CD4-positive, alpha-beta T cell treated with Interleukin-15 for 1 hour (primary cell): ENCODE data around the gene POLR1E.
"Not testable (repeated sequence)": the region's sequence is repeated elsewhere in the genome, so short reads cannot be mapped to it uniquely, and the experiment has no call there.

Source experiments
- DNase-seq: peaks from one replicate; pipeline ENCODE4 v3.0.0-alpha.2; 2020

POLR1E gene

DNA sequence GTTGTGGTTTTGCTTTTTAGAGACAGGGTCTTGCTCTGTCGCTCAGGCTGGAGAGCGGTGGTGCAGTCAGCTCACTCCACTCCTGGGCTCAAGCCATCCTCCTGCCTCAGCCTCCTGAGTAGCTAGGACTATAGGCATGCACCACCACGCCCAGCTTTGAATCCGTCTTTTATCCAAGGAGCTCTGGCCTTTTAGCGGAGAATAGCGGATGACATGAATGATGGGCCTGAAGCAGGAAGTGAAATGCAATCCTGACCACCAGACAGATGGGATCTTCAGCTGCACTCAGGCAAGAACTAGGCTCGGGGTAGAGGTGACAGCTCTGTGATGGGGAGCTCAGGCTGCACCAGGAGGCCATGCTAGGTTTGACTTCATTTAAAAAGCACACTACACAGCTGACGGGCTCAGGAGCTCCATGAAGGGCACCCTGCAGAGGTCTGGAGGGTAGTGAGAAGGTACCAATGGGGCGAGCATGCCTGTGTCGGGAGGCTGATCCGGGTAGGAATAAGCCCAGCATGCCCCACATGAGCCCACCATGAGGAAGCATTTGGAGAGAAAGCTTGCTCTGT is 21.9 kb downstream of the POLR1E start:
- no peak for DNase-seq

GRCh38 chr9:37508135-37508833 is 22.5 kb downstream of the POLR1E start:
- DNase-seq: no peak

DNA sequence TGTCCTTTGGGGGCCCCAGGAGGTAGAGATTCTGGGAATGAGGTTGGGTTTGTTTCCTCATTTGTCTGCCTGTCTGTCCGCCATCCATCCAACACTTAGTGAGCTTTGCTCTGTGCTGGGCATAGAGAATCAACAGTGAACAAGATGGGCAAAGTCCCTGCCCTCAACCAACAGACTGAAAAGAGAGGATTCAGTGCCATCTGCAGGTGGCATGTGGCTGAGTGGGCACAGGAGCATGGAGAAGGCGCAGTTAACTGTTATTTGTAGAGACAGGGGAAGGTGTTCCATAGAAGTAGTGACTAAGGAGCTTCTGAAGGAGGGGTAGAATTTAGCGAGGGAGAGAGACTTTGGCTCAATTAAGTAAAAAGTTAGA is 23.1 kb downstream of the POLR1E start:
- no peak for DNase-seq

GRCh38 chr9:37509536-37509935 is 23.8 kb downstream of the POLR1E start:
- DNase-seq: no peak

DNA sequence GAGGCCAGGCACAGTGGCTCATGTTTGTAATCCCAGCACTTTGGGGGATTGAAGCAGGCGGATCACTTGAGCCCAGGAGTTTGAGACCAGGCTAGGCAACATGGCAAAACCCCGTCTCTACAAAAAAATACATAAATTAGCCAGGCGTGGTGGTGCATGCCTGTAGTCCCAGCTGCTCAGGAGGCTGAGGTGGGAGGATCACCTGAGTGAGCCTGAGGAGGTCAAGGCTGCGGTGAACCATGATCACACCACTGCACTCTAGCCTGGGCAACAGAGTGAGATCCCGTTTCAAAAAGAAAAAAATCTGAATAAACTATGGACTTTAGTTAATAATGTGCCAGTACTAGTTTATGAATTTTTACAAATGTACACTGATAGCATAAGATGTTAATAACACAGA is 24.3 kb downstream of the POLR1E start:
- not testable (repeated sequence) for DNase-seq

DNA sequence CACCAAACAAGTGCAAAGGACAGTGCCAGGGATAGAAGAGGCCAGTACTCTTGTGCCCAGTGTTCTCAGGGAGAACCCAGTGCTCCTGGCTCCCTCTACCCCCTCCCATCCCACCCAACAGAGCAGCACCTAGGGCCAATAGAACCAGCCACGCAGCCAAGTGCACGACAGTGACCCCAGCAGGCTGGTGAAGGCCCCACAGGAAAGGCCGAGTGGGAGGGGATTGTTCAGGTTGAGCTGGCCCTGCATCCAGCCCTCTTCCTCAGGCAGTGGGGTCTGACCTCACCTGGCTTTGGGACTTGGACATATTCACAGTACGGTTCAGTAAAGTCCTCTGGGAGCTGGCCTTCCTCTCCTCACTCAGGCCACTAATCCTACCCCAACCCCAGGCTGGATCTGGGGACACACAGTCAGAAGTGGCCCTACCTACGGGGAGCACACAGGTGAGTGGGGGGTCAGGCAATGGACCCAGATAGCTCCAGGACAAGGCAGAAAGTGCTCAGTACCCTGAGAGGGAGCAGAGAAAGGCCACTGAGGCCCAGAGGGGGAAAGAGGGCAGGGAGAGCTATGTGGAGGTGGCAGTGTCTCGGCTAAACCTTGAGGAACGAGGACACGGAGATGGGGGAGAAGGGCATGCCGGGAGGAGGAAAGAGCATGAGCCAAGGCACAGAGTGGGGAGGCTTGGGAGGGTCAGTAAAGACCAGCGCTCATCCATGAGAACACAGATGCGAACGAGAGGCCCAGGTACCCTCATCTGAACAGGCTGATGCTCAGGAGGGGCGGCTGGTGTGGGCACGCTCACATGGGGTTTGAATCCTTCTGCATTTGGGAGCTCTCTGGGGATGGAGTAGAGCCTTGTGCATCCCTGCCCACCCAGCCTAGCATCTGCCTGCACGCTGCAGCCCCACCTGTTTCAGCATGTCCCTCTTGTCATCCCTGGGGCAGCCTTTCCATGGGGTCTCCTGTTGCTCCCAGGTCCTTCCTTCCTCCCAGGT is 25.6 kb downstream of the POLR1E start:
- DNase-seq: no peak

- DNase-seq: peak; percentile 67
Observed at GRCh38 chr9:37512437-37512836, 26.7 kb downstream of the POLR1E start.

DNA sequence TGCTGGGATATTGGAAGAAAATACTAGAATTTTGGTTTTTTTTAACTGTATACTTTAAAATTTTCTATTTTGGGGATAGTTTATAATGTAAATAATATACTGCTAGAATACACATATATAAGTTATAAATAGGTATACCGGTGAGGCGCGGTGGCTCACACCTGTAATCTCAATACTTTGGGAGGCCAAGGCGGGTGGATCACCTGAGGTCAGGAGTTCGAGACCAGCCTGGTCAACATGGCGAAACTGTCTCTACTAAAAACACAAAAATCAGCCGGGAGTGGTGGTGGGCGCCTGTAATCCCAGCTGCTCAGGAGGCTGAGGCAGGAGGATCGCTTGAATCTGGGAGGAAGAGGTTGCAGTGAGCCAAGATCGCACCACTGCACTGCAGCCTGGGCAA is 28.7 kb downstream of the POLR1E start:
- not testable (repeated sequence) for DNase-seq

- DNase-seq: no peak
Observed at GRCh38 chr9:37514999-37515398, 29.3 kb downstream of the POLR1E start.

DNA sequence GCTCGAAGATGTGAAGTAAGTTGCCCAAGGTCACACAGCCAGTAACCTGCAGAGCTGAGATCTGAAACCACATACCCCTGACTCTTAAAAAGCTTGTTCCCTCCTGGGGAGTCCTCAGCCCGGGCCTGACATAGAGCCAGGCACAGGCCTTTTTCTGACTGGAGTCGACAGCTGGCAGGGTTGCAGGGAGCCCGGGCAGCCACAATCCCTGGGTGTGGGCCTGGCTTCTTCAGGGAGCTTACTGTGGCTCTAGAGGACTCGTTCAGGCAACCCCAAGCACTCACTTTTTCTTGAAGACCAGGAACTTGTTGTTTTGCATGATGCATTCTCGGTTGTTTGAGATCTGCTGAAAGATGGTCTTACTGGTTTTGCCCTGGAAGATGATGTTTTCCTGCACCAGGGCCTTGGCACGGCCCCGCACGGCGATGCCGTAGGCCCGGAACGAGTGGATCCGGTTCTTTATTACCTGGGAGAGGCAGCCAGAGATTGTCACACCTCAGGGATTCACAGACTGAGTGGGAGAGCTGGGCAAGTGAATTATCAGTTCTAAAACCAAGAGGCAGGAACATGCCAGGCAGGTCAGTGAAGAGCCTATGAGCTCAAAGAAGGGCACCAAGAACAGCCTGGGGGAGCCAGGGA is 30.0 kb downstream of the POLR1E start:
- DNase-seq: no peak

DNA sequence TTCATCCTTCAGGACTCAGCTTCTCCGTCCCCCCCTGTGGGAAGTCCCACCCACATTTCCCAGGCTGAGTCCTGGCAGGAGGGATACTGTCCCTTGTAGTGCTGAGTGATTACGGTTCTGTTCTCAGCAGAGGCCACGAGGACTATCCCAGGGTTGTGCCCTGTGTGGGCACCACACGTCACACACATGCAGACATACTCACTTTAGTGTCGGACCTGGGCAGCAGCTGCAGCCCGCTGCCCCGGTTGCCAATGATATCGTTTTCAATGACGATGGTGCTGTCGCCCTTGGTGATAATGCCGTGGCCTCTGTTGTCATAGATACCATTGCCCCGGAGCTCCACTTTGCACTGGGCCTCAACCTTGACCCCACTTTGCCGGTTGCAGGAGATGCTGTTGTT is 32.2 kb downstream of the POLR1E start:
- DNase-seq: no peak

- DNase-seq: no peak
Observed at GRCh38 chr9:37520641-37521040, 34.9 kb downstream of the POLR1E start.

GRCh38 chr9:37521111-37521510 is 35.4 kb downstream of the POLR1E start:
- DNase-seq: no peak

- no peak for DNase-seq
Observed at GRCh38 chr9:37522971-37523370, 37.2 kb downstream of the POLR1E start.

DNA sequence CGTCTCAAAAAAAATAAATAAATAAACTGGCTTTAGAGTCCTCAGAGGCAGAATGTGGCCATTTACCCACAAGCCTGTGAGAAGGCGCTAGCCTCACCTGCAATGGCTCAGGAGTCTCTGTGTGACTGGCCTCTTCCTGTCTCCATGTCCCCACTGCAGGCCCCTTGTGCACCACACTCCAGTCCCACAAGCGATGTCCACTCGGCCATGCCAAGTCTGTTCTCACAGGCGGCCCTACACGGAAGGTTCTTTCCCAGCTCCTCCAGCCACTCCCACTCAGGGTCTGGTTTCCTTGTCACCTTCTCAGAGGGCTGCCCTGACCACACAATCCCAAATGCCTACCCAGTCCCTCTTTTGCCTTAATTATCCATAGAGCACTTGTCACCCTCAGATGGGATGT is 38.2 kb downstream of the POLR1E start:
- DNase-seq: no peak

GRCh38 chr9:37528652-37529471 is 43.1 kb downstream of the POLR1E start:
- peak; percentile 78 for DNase-seq

DNA sequence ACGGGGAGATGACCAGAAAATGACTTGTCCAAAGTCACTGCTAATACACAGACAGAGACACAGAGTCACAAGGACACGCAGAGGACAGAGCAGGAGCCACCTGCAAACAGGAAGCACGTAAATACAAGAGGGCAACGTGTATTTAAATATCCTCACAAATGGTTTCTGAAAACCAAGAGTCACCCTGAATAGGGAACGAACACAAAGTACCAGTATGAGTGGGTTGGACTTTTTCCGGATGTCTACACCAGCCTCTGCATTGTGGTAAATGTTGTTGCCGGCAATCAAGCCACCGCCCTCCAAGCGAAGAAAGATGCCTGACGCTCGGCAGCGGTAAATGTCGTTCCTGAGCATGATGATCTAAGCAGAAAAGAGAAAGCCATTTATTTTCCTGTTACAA is 46.0 kb downstream of the POLR1E start:
- peak; percentile 52 for DNase-seq

GRCh38 chr9:37534412-37534811 is 48.7 kb downstream of the POLR1E start:
- no peak for DNase-seq

DNA sequence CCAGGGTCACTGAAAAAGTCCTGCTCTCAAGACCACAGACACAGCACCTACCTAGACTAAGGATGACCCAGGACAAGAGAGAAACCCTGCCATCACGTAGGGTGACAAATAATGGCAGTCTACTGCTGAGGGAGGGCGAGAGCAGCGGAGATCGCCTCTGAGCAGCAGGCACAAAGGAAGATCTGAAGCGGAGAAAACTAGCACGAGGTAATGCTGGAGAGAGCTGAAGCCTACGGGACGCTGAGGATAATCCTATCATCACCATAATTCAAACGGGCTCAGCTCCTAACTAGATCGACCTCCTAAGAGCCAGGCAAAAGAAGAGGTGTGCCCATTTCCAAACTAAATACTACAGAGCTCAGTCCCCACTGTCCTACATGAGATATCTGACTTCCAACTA is 49.2 kb downstream of the POLR1E start:
- no peak for DNase-seq

DNA sequence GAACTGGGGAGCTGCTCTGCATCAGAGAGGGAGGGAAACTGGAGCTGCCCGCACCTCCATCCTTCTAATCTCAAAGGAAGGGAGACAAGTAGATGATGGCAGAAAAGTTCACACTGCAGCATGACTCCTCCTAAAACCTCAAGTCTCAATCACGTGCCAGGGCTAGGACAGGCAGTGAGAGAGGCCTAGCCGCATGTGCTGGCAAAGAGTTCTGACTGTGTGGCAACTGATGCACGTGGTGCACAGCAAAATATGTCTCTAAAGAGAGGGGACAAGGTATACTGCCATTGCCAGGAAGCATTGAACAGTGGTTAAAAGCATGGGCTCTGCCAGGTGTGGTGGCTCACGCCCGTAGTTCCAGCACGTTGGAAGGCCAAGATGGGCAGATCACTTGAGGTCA is 52.4 kb downstream of the POLR1E start:
- no peak for DNase-seq

DNA sequence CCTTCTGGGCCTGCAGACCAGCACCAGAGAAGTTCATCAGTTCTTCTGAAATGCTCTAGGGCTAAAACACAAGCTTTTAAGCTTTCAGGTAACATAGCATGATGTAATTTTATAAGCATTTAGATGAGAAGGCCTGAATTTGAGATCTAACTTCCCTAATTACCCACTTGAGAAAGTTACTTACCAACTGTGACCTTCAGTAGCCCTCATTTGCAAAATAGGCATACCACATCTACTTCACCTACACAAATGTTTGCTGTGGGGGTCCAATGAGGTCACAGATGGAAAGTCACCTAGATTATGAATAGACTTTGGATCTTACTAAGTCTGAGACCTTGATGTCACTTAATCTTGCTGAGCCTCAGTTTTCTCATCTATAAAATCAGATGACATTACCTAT is 53.9 kb downstream of the POLR1E start:
- no peak for DNase-seq

GRCh38 chr9:37540634-37541033 is 54.9 kb downstream of the POLR1E start:
- DNase-seq: no peak
